Fibroblast of the aortic adventitia (primary cell): ENCODE measurements around the gene PADI1. TPM values are rescaled to one million over a fixed set of nuclear protein-coding genes. Genes with fewer than 3 reads are reported as not detected.

Experiments used
- DNase-seq: peaks from one replicate; pipeline ENCODE4 v3.0.0-alpha.2; 2010; ENCODE audit warnings: low read depth
- H3K4me3 ChIP-seq: 2 replicates; pipeline ENCODE4 v1.5.1; 2011; ENCODE audit warnings: low read depth, mild to moderate bottlenecking, control low read depth, low read length, moderate library complexity
- total RNA-seq: library from RNA; depleted of rRNA; stranded (reverse); fragments of >200 nt; gene quantifications from 2 replicates; pipeline ENCODE4 v1.2.3, GENCODE V29; 2012; ENCODE audit warnings: low replicate concordance
- TF ChIP-seq, protein P1 (sequence below): IDR thresholded peaks from 2 replicates; pipeline ENCODE4 v1.5.1; 2011; ENCODE audit warnings: mild to moderate bottlenecking, low read length, control low read depth, inconsistent platforms; ENCODE audit not compliant: insufficient read depth

The PADI1 gene
- total RNA-seq, 1 donor = 0.09 TPM

DNA sequence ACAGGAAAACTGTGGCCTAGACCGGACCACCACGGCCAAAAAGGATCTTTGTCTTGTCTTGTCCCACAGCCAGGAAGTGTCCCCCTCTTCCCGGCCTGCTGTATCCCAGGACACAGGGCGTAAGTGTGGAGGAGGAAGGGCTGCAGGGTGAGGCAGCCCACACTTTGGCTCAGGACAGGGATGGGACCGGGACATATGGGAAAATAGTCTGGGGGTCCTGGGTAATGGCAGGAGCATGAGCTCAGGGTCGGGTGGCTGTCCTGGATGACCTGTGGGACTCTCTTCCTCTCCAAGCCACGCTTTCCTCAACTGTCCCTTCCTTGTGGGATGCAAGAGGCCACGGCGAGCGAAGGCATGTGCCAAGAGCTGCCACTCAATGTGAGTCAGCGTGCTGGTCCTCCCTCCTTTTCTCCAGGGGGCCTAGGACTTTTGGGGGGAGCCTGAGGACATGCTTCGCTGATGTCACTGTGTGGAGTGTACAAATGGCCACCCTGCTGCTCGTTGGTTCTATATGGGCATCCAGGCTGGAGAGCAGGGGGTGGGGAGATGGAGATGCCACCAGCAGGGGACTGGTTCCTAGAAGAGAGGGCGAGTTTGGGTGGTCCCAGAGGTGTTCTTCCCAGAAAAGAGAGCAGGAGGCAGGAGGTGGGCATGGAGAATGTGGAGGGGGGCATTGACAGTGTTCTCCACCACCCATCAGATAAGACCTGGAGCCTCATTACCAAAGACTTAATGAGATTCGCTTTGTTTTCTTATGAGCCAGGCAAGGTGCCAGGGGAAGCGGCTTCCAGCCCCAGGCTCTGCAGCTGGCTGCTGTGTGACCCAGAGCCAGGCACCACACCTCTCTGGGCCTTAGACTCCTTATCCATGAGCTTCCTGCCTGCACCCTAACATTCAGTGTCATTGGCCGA, 11.5 kb upstream of the PADI1 start:
- TF ChIP-seq, protein P1, sequence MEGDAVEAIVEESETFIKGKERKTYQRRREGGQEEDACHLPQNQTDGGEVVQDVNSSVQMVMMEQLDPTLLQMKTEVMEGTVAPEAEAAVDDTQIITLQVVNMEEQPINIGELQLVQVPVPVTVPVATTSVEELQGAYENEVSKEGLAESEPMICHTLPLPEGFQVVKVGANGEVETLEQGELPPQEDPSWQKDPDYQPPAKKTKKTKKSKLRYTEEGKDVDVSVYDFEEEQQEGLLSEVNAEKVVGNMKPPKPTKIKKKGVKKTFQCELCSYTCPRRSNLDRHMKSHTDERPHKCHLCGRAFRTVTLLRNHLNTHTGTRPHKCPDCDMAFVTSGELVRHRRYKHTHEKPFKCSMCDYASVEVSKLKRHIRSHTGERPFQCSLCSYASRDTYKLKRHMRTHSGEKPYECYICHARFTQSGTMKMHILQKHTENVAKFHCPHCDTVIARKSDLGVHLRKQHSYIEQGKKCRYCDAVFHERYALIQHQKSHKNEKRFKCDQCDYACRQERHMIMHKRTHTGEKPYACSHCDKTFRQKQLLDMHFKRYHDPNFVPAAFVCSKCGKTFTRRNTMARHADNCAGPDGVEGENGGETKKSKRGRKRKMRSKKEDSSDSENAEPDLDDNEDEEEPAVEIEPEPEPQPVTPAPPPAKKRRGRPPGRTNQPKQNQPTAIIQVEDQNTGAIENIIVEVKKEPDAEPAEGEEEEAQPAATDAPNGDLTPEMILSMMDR = no peak
- no peak for DNase-seq
- no peak overlapping the region for H3K4me3 ChIP-seq

DNA sequence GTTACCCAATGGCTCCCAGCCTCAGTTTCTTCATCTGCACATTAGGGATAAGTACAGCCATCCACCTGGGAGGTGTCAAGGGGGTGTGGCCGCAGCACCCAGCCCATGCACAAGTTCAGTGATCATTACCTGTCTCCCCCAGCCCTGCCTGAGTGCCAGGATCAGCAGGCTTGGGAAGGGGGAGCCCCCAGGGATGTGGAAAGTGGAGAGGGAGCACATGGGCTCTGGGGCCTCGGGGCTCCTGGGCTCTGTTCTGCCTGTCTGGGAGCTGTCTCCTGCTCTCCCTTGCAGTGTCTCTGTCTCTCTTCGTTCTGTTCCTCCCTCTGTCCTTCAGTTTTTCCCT, 10.8 kb upstream of the PADI1 start:
- no peak overlapping the region for H3K4me3 ChIP-seq
- no peak for DNase-seq
- TF ChIP-seq, protein P1 = no peak

DNA sequence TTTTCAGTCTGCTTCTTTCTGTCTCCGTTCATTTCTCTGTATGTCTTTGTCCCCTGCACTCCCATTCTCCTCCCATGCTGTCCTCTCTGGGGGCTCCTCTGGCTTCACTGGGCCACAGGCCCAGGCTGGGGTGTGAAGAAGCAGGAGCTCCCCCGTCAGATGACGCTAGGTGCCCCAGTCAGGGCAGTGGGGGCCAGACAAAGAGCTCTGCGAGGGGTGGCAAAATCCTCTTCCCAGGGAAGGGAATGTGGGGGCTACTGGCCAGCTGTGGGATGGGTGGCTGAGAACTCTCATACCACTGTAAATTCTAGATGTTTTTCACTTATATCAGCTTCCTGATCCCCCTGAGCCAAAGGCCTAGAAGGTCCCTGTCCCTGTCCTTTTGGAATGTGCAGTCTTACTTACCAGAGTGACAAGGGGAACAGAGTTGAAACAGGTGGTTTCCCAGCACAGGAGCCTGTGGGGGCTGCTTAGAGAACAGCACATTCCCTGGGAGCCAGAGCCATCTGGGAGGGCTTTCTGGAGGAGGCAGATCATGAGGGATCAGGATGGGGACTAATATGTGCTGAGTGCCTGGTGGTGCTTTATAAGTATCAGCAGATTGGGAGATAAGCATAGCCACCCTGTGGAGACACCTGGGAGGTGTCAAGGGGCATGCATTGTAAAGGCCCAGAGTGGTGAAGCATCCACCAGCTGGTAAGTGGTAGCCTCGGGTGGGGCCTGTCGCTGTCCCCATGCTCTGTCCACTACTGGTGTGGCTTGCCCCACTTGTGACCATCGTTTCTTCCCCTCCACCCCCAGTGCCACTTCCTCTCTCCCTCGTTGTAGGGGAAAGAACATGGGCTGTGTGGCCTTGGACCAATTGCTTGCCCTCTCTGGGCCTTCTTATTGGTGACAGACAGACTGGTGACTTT, 10.1 kb upstream of the PADI1 start:
- no peak for DNase-seq
- H3K4me3 ChIP-seq = no peak overlapping the region
- TF ChIP-seq, protein P1 = no peak

DNA sequence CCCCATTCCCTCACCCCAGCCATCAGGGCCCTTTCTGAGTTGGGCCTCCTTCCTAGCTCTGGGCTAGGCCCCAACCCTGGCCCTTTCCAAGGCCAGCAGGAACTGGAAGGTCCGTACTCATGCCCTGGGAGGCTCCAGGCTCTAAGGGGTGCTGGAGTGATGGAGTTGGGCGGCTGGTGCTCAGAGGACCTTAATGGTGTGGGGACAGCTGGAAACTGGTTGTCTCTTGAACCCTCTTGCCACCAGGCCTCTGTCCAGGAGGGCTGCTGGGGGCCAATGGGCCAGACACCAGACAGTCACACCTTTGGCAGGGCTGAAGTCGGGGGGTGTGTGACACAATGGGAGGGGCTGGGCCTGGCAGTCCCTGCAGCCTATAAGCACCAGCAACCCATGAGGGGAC, 9.2 kb upstream of the PADI1 start:
- no peak for DNase-seq
- H3K4me3 ChIP-seq = no peak overlapping the region
- TF ChIP-seq, protein P1 = no peak

DNA sequence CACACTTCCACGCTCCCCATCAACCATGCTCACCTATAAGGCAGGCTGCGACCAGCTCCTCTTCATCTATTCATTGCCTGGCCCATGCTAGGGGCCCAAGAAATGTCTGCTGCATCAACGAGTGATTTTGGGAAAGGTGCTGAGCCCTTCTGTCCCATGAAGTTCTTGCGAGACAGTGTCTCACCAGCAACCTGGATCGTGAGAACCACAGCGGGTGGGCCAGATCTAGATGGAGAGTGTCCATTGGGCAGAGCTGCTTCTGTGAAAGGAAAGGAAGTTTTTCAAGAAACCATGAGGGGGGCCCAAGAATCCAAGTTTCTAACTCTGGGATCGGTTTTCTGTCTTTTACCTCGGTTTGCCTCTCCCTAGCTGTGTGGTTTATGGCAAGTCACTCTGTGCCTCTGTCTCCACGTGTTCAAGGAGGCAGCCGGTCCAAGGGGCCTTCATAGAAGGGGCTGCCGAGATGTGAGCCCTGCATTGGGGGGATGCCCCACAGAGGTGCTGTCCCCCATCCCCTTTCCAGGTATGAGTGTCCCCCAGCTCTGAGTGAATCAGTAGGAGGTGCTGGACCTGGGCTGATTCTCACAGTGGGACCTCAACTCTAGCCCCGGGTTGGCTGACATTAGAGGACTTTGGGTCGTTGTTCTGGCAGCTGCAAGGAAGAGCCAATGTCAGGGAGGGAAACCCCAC, 8.3 kb upstream of the PADI1 start:
- TF ChIP-seq, protein P1 = no peak

DNA sequence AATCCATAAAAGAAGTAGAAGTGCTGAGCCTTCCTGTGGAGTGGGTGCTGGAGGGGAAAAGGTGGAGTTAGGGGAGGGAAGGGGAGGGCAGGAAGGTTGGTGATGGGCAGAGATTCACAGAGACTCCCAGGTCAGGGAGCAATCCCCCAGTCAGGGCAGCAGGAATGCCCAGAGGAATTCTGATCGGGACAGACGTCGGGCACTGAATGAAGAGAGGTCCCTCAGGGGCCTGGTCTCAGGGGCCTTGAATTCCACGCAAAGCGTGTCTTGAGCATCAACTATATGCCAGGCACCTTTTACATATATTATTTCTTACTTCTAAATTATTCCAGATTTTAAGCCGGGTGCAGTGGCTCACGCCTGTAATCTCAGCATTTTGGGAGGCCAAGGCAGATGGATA, 7.2 kb upstream of the PADI1 start:
- H3K4me3 ChIP-seq = no peak overlapping the region
- TF ChIP-seq, protein P1 = no peak
- no peak for DNase-seq

More for the DNA sequence above, 8.3 kb upstream of the PADI1 start:
- H3K4me3 ChIP-seq = no peak overlapping the region
- no peak for DNase-seq
